ENCODE measurements around the gene NIPA2. TPM values are rescaled to one million over a fixed set of nuclear protein-coding genes. Genes with fewer than 3 reads are reported as not detected.

The NIPA2 gene
- total and polyA plus RNA-seq, 2 of the 8 experiments (the other 6 are each of a cell fraction or from before 2014, with no cell fraction given) = 38.5 to 81.7 TPM

DNA sequence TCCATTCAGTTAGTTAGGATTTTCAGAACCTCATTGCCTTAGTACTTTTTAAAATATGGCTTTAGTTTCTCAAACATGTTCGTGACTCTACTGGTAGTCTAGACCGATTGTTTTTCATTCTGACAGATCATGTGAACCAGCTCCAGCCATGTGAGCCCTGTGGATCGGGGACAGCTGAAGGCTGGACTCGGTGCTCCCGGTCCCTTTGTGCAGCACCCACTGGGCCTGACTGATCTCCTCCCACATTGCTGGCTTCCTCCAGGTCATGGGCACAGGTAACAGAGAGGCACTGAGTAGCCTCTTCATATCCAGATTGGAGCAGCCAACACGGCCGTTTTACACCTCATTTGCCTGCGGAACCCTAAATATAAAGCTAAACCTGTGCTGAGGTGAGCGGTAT is 30.5 kb downstream of the NIPA2 start (continued):
- TF ChIP-seq POU5F1 (IDR thresholded peaks at IDR 0.05; ENCODE audit: low read depth, low read length) (no peak), TCF12 (IDR thresholded peaks at IDR 0.05; ENCODE audit: low read depth, low read length) (no peak), TBP (IDR thresholded peaks at IDR 0.05; ENCODE audit: low read depth, low read length) (no peak), SP4 (IDR thresholded peaks at IDR 0.05; ENCODE audit: low read length) (no peak)

Measured in H1 (cell line).